Raji (cell line): ENCODE results near the gene VCPKMT.
A peak's percentile ranks its signal among the peaks of the same experiment; 100 is the strongest.

Experiments
- POLR2A ChIP-seq: IDR thresholded peaks from 2 replicates; pipeline ENCODE4 v1.6.1; 2011; ENCODE audit warnings: low read depth, low read length, control low read depth; ENCODE audit not compliant: insufficient read depth

VCPKMT gene

DNA sequence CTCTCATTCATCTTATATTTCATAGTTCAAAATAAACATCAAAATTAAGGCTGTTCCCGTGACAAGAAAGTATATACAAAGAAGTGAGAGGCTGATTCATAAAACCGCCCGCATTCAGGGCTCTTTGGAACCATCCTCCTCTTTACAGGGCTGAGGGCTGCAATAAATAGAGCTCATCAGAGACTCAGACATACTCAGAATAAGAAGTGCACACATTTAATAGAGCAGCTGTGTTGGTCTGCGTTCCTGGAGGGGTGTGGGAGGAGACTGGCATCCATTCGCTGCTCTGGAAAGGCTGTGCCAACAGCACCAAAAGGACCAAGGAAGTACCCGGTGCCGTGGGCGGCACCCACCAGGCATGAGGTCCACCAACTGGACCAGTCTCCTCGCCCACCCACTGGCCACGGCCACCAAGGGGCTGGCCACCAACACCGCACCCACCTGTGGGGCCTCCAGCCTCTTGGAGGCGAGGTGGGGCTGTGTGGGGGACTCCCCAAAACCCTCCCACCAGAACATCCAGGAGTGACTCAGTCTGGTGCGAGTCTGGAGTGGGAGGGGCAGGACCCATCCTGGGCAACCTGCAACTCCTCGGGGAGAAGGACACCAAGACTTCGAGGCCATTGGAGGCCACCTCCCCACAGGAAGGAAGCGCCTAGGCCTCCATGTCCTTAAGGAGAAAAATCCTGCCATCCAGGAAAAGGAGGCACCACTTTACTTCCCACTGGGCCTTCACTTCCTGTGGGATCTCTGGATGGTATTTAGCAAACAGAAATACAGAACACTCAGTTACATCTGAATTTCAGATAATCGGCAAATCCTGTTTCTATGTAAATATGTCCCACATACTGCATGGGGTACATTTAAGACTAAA lies 32.7 kb downstream of the VCPKMT start:
- no peak for TF ChIP-seq POLR2A

DNA sequence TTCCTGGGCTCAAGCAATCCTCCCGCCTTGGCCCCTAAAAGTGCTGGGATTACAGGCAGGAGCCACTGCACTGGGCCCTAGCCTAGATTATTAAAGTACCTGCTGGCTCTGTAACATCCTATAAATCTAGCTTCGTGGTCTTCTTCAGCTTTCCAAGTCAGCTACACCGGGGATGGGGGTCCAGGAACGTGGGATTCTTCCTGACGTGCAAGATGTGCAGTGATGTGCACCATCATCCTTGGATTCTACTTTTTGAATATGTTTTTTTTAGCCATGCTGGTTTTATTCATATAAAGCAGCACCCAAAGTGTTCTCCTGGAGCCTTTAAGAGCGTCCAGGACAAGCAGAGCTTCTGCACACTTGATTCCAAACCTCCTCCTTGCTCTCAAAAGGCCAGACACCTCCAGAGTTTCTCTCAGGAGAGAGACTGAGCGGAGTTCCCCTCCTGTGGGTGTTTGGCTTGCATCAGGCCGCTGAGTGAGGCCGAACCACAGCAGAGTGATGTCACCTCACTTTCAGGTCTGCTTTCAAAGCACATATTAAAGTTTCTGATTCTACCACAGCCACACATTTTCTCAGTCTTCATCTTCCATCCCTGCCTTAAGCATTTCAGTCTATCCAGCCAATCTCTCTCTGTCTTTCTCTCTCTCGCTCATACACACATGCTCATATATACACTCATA lies 33.4 kb downstream of the VCPKMT start:
- no peak for TF ChIP-seq POLR2A

DNA sequence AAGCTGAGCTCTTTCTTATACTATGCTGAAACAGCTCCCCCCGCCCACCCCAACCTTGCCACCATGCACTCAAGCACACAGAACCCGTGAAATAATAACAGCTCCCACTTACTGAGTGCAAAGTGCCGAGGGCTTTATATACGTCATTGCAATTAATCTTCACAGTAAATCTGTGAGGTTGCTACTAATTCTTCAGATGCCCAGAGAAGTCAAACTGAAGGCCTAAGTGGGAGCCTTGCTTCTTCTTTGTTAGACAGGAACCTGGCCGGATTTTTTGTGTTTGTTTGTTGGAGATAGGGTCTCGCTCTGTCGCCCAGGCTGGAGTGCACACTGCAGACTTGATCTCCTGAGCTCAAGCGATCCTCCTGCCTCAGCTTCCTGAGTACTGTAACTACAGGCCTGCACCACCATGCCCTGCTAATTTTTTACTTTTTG lies 34.0 kb downstream of the VCPKMT start:
- TF ChIP-seq POLR2A = 0 out of 2 replicates have a peak, but pooled peaks have one; percentile 24

- TF ChIP-seq POLR2A = no peak
These were observed 44.0 kb downstream of the VCPKMT start for GRCh38 chr14:50072395-50072794.

GRCh38 chr14:50070840-50071548 lies 45.4 kb downstream of the VCPKMT start:
- no peak for TF ChIP-seq POLR2A

DNA sequence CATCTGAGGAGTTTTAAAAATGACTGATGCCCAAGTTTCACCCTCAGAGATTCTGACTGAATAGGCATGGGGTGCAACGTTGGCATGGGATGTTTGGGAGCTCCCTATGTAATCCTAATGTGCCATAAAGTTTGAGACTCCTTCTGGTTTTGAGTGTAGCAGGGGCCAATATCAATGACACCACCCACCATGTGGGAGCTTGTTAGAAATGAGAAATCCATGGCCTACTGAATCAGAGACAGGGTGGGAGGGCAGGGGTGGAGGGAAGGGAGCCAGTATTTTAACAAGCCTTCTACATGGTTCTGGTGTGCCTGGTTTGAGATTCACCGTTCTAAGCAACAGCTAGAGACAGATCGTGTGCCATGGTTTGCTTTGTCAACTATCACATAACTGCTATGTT lies 46.1 kb downstream of the VCPKMT start:
- no peak for TF ChIP-seq POLR2A

DNA sequence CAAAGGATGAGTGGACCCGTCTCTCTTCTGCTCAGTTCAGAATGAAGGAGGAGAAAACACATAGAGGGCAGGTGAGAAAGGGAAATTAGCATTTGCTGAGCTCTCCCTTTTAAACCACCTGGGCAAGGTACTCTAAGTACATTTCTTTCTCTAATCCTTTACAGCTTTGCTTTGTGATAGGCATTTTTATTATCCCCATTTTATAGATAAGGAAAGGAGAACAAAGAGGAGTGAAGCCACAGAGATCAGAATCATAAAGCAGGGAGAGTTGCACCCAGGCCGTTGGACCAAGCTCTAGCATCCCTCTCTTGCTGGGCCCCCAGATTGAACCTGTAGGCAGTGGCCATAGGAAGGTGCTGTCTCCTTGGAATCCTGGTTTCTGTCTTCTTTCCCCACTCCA lies 47.0 kb downstream of the VCPKMT start:
- TF ChIP-seq POLR2A = no peak

DNA sequence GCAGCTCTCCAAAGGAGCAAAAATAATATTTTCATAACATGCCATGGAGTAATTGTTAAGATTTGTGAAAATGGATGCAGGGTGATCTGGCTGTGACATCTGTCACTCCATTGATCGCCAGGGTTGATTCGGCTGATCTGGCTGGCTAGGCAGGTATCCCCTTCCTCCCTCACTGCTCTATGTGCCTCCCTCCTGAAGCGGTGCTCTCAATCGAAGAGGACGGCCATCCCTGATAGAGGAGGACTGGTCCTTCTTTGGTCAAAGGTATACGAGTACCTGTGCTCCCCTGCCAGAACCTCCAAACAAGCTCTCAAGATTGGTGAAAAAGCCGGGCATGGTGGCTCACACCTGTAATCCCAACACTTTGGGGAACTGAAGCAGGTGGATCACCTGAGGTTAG lies 47.9 kb downstream of the VCPKMT start:
- no peak for TF ChIP-seq POLR2A

- no peak for TF ChIP-seq POLR2A
These were observed 48.5 kb downstream of the VCPKMT start for GRCh38 chr14:50067723-50068495.

- no peak for TF ChIP-seq POLR2A
These were observed 50.8 kb downstream of the VCPKMT start for GRCh38 chr14:50065583-50065982.

DNA sequence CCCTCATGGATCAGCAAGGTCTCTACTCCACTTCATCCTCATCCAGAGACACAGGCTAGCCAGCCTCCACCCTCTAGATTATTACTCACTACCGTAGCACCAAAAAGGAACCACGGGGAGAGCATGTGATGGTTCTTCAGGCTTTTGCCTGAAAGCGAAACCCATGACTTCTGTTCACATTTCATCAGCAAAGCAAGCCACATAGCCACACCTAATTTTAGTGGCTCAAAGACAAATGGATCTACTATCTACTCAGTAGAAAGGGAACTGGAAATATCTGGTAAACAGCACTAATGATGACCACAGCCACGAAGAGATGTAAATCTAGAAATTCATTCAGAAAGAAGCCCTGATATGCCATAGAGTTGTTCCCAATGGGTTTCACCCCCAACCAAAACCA lies 51.4 kb downstream of the VCPKMT start:
- no peak for TF ChIP-seq POLR2A

DNA sequence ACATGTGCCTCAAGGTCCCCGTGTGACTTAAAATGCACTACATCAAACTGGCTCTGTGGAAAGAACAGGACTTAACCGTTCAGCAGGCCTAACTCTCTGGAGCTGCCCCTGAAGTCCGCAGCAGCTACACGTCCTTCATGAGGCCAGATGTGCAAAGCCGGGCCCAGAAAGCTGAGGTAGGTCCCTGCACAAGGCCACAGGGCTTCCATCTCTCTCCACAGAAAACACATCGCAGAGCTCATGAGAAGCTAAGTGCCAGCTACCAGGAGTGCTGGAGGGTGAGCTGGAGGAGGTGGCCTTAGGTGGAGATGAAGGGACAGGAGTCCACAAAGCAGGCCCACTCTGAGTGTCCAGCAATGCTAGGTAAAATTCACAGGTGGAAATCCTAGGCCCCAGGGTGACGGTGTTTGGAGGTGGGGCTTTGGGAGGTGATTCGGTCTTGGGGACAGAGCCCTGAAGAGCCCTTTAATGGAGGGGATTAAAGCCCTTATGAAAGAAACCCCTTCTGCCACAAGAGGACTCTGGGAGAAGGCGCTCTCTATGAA lies 52.4 kb downstream of the VCPKMT start:
- no peak for TF ChIP-seq POLR2A

GRCh38 chr14:50062438-50063085 lies 53.8 kb downstream of the VCPKMT start:
- peak; percentile 62 for TF ChIP-seq POLR2A
